Measurements from ENCODE around the gene C1QTNF1.

The C1QTNF1 gene

GRCh38 chr17:79075446-79075750 is 51.4 kb downstream of the C1QTNF1 start:
- Histone ChIP-seq H3K36me3 (replicated peaks) (peaks cover 6% of the 10 kb centered on the region), H3K27ac (no peak overlapping the region), H3K27me3 (replicated peaks) (no peaks in the 10 kb centered on the region), H3K4me3 (ENCODE audit: low read depth, low read length) (peak overlapping the region; percentile 65)
- no peak for DNase-seq
- no peak for TF ChIP-seq CTCF (IDR thresholded peaks at IDR 0.05; ENCODE audit: low read depth, low read length, missing control alignments)
- in situ Hi-C loops (cut with HindIII; ENCODE audit: low pct_ligation_motif_present, low sequenced_read_pairs) = no loop called here

- no peaks in the 10 kb centered on the region for H3K27me3 ChIP-seq (replicated peaks)
- H3K36me3 ChIP-seq (replicated peaks) = peaks cover 6% of the 10 kb centered on the region
- no peak for DNase-seq
- no peak overlapping the region for H3K4me3 ChIP-seq (ENCODE audit: low read depth, low read length)
- in situ Hi-C loops (cut with HindIII; ENCODE audit: low pct_ligation_motif_present, low sequenced_read_pairs) = no loop called here
- no peak overlapping the region for H3K27ac ChIP-seq
- TF ChIP-seq CTCF (IDR thresholded peaks at IDR 0.05; ENCODE audit: low read depth, low read length, missing control alignments) = no peak
Observed at GRCh38 chr17:79075861-79076406, 52.0 kb downstream of the C1QTNF1 start.

GRCh38 chr17:79077587-79077986 is 53.6 kb downstream of the C1QTNF1 start:
- TF ChIP-seq CTCF (IDR thresholded peaks at IDR 0.05; ENCODE audit: low read depth, low read length, missing control alignments) = no peak
- in situ Hi-C loops (cut with HindIII; ENCODE audit: low pct_ligation_motif_present, low sequenced_read_pairs) = no loop called here

GRCh38 chr17:79078476-79079190 is 54.7 kb downstream of the C1QTNF1 start:
- Histone ChIP-seq H3K4me3 (ENCODE audit: low read depth, low read length) (no peak overlapping the region), H3K36me3 (replicated peaks) (peaks cover 6% of the 10 kb centered on the region), H3K27me3 (replicated peaks) (no peaks in the 10 kb centered on the region), H3K27ac (no peak overlapping the region)
- in situ Hi-C loops (cut with HindIII; ENCODE audit: low pct_ligation_motif_present, low sequenced_read_pairs) = no loop called here
- no peak for DNase-seq
- TF ChIP-seq CTCF (IDR thresholded peaks at IDR 0.05; ENCODE audit: low read depth, low read length, missing control alignments) = no peak

More at GRCh38 chr17:79077587-79077986, 53.6 kb downstream of the C1QTNF1 start:
- DNase-seq = no peak
- Histone ChIP-seq H3K27ac (no peak overlapping the region), H3K27me3 (replicated peaks) (no peaks in the 10 kb centered on the region), H3K36me3 (replicated peaks) (peaks cover 6% of the 10 kb centered on the region), H3K4me3 (ENCODE audit: low read depth, low read length) (no peak overlapping the region)

GRCh38 chr17:79079421-79080200 is 55.6 kb downstream of the C1QTNF1 start:
- no peak for DNase-seq
- TF ChIP-seq CTCF (IDR thresholded peaks at IDR 0.05; ENCODE audit: low read depth, low read length, missing control alignments) = no peak

More at GRCh38 chr17:79079421-79080200, 55.6 kb downstream of the C1QTNF1 start:
- no peaks in the 10 kb centered on the region for H3K27me3 ChIP-seq (replicated peaks)
- in situ Hi-C loops (cut with HindIII; ENCODE audit: low pct_ligation_motif_present, low sequenced_read_pairs) = no loop called here
- no peak overlapping the region for H3K27ac ChIP-seq
- no peak overlapping the region for H3K4me3 ChIP-seq (ENCODE audit: low read depth, low read length)
- peaks cover 6% of the 10 kb centered on the region for H3K36me3 ChIP-seq (replicated peaks)
